Aorta (tissue), 5 donors: Measurements from ENCODE around the gene CIB1. TPM values are rescaled to one million over a fixed set of nuclear protein-coding genes. Genes with fewer than 3 reads are reported as not detected.
"Not testable (repeated sequence)": the region's sequence is repeated elsewhere in the genome, so short reads cannot be mapped to it uniquely, and the experiment has no call there.

Source experiments
- ATAC-seq: fragments of 200-7000 bp; cut with Tn5 transposase; one replicate; pipeline ENCODE4 v1.9.1; 2022; ENCODE audit warnings: moderate library complexity; ENCODE audit not compliant: low FRiP score
- DNase-seq, 2 donors: peaks; one replicate each; pipeline ENCODE4 v3.0.0-alpha.2; 2020
- H3K27ac ChIP-seq, 2 donors: one replicate each; pipeline ENCODE4 v1.5.1; 2013; ENCODE audit warnings: low read length in 2 of 2, mild to moderate bottlenecking in 2 of 2, moderate library complexity in 2 of 2, control low read depth in 1 of 2, inconsistent platforms in 1 of 2, low read depth in 1 of 2
- H3K27me3 ChIP-seq, 2 donors: one replicate each; pipeline ENCODE4 v1.6.1; 2013; ENCODE audit warnings: control low read depth in 1 of 2, low read length in 1 of 2, mild to moderate bottlenecking in 1 of 2, moderate library complexity in 1 of 2; ENCODE audit not compliant: insufficient read depth in 2 of 2, control insufficient read depth in 1 of 2
- H3K36me3 ChIP-seq, 2 donors: one replicate each; pipeline ENCODE4 v1.6.1; 2013; ENCODE audit warnings: control low read depth in 1 of 2, low read length in 1 of 2, mild to moderate bottlenecking in 1 of 2; ENCODE audit not compliant: insufficient read depth in 2 of 2, control insufficient read depth in 1 of 2
- H3K4me1 ChIP-seq, 2 donors: one replicate each; pipeline ENCODE4 v1.6.1; 2013; ENCODE audit warnings: low read length in 2 of 2, control low read depth in 1 of 2, mild to moderate bottlenecking in 1 of 2, moderate library complexity in 1 of 2; ENCODE audit not compliant: insufficient read depth in 2 of 2, control insufficient read depth in 1 of 2
- H3K4me3 ChIP-seq, 2 donors: one replicate each; pipeline ENCODE4 v1.5.1; 2013; ENCODE audit warnings: low read length in 2 of 2, control low read depth in 1 of 2, mild to moderate bottlenecking in 1 of 2
- H3K9me3 ChIP-seq: one replicate; pipeline ENCODE4 v1.6.1; 2013; ENCODE audit warnings: mild to moderate bottlenecking, low read length; ENCODE audit not compliant: control insufficient read depth
- WGBS, 2 donors: extraction: QIAGEN DNeasy Blood & Tissue Kit; methylation state at CpG; one replicate each; pipeline ENCODE4 v1.1.7; 2013; 5-methylcytosine and 5-hydroxymethylcytosine counted together
- intact Hi-C, 2 donors: fragments of 100-400 bp; cut with DNase I; formaldehyde crosslinking; loops; one replicate each; pipeline versions ENCODE4 v1.14.2 to v1.15.0; 2022
- long read RNA-seq, 2 donors: library from polyadenylated mRNA; unstranded; transcript quantifications; one replicate each; pipeline ENCODE4 v2.0.0, GENCODE V29; 2020 to 2021
- polyA plus RNA-seq, 2 donors: library from polyadenylated mRNA; stranded (reverse); fragments of 200-250 nt; gene quantifications; one replicate each; pipeline ENCODE4 v1.2.3, GENCODE V29; 2013
- total RNA-seq, 2 donors: library from RNA; stranded (reverse); fragmentation: NEBNext Ultra II Directional; extraction: Animal tissue kit (Norgen Biotek cat#: 25700); gene quantifications; one replicate each; pipeline ENCODE4 v1.2.1, GENCODE V29; 2021
- donor health status: healthy with polysubstance abuse.
- donor health status: Bipolar disorder and iron deficiency.
- donor health status: DM: no; HTN: no; CAD: no.
- donor health status: DM: no; HTN: no; CAD: no.
- donor health status: DM: yes; HTN: yes; CAD: no.

CIB1 gene
- total RNA-seq (10 to 100 TPM; 35.5 to 54.7 TPM), polyA plus RNA-seq (100 to 1,000 TPM in 1 of 2 donors, 10 to 100 TPM in 1; 94.2 to 128 TPM)
- long read RNA-seq, donor 1, transcript CIB1-201 (7 exons, 1,247 nt) = major isoform, 39 of 68 reads
- long read RNA-seq, donor 1, partial matches to known transcripts = 10 of 68 reads
- long read RNA-seq, donor 1, other reads (novel, unspliced or antisense) = 17 of 68 reads
- long read RNA-seq, donor 2, transcript CIB1-201 (7 exons, 1,247 nt) = major isoform, 22 of 34 reads
- long read RNA-seq, donor 2, partial matches to known transcripts = 2 of 34 reads
- long read RNA-seq, donor 2, other reads (novel, unspliced or antisense) = 10 of 34 reads

GRCh38 chr15:90233387-90234095 lies at the start of gene CIB1:
CIB1 (minus strand) TSS chr15:90233941; CDS start chr15:90233885, 56 bp downstream.
- Histone ChIP-seq H3K27me3 (no peaks in the 10 kb centered on the region), H3K36me3 (peaks cover 0 to 2% of the 10 kb centered on the region in 2 donors), H3K4me3 (peak within 1 kb of the TSS; percentile 58 to 76), H3K4me1 (no peaks in the 10 kb centered on the region), H3K9me3 (no peaks in the 10 kb centered on the region), H3K27ac (peak within 1 kb of the TSS; percentile 10 to 83)
- peak; percentile 97 for ATAC-seq
- 1% methylated on average over 59 to 63 of the region's 63 CpGs for WGBS, 2 donors
- intact Hi-C loops = loop anchor here in 1 of 2 donors (5.0 kb wide), 1 partner anchor 34 kb away; the partner anchor contains the start of gene NGRN
- peak; percentile 99 for DNase-seq

GRCh38 chr15:90281637-90282036 lies 47.9 kb upstream of the CIB1 start:
- H3K4me3 ChIP-seq, DNase-seq, H3K9me3 ChIP-seq, H3K36me3 ChIP-seq, H3K27me3 ChIP-seq, H3K27ac ChIP-seq, intact Hi-C loops, H3K4me1 ChIP-seq, ATAC-seq: not testable (repeated sequence)
- WGBS, 2 donors = 77 to 83% methylated on average over 6 of the region's 6 CpGs

DNA sequence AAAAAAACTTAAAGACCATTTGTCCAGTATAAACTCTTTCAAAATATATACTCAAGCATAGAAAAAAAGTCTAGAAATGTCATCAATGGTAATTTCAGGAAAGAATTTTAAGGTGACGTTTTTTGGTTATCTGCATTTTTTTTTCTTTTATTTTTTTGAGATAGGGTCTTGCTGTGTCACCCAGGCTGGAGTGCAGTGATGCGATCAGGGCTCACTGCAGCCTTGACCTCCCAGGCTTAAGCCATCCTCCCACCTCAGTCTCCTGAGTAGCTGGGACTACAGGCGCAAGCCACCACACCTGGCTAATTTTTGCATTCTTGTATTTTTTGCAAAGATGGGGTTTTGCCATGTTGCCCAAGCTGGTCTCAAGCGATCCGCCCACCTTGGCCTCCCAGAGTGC lies 47.0 kb upstream of the CIB1 start:
- H3K9me3 ChIP-seq, H3K4me1 ChIP-seq, DNase-seq, H3K36me3 ChIP-seq, intact Hi-C loops, H3K27me3 ChIP-seq, ATAC-seq, H3K4me3 ChIP-seq, H3K27ac ChIP-seq: not testable (repeated sequence)
- 87 to 88% methylated on average over 5 of the region's 5 CpGs for WGBS, 2 donors

- H3K36me3 ChIP-seq, ATAC-seq, H3K4me1 ChIP-seq, H3K9me3 ChIP-seq, H3K27me3 ChIP-seq, intact Hi-C loops, DNase-seq, H3K4me3 ChIP-seq, H3K27ac ChIP-seq: not testable (repeated sequence)
- 98% methylated on average over 12 of the region's 12 CpGs for WGBS, 2 donors
Measured at GRCh38 chr15:90278467-90278866, 44.7 kb upstream of the CIB1 start.

GRCh38 chr15:90271459-90272166 lies 37.9 kb upstream of the CIB1 start:
- ATAC-seq (no peak), DNase-seq (no peak)
- Histone ChIP-seq H3K9me3 (no peaks in the 10 kb centered on the region), H3K27me3 (no peaks in the 10 kb centered on the region), H3K4me1 (no peaks in the 10 kb centered on the region), H3K4me3 (no peak overlapping the region), H3K36me3 (peaks cover 6 to 8% of the 10 kb centered on the region in 2 donors), H3K27ac (no peak overlapping the region)
- 67 to 74% methylated on average over 7 of the region's 7 CpGs for WGBS, 2 donors
- intact Hi-C loops = no loop called here

- no peaks in the 10 kb centered on the region for H3K27me3 ChIP-seq
- H3K4me3 ChIP-seq = no peak overlapping the region
- DNase-seq = no peak
- H3K27ac ChIP-seq = no peak overlapping the region
- intact Hi-C loops = no loop called here
- no peaks in the 10 kb centered on the region for H3K9me3 ChIP-seq
- no peaks in the 10 kb centered on the region for H3K4me1 ChIP-seq
- no peak for ATAC-seq
- WGBS, 2 donors = 87 to 90% methylated on average over 10 of the region's 10 CpGs
- H3K36me3 ChIP-seq = peaks cover 6 to 8% of the 10 kb centered on the region in 2 donors
Measured at GRCh38 chr15:90270502-90271150, 36.9 kb upstream of the CIB1 start.

- no peaks in the 10 kb centered on the region for H3K27me3 ChIP-seq
- no peak overlapping the region for H3K27ac ChIP-seq
- ATAC-seq (no peak), DNase-seq (no peak)
- H3K9me3 ChIP-seq = no peaks in the 10 kb centered on the region
- H3K36me3 ChIP-seq = peaks cover 6% of the 10 kb centered on the region in 2 donors
- intact Hi-C loops = loop anchor here in 1 of 2 donors (5.0 kb wide), 1 partner anchor 36 kb away; the partner anchor contains the start of genes CIB1 and GDPGP1
- H3K4me1 ChIP-seq = no peaks in the 10 kb centered on the region
- 36 to 43% methylated on average over 1 of the region's 1 CpG for WGBS, 2 donors
- H3K4me3 ChIP-seq = no peak overlapping the region
Measured at GRCh38 chr15:90268415-90268814, 34.7 kb upstream of the CIB1 start.

DNA sequence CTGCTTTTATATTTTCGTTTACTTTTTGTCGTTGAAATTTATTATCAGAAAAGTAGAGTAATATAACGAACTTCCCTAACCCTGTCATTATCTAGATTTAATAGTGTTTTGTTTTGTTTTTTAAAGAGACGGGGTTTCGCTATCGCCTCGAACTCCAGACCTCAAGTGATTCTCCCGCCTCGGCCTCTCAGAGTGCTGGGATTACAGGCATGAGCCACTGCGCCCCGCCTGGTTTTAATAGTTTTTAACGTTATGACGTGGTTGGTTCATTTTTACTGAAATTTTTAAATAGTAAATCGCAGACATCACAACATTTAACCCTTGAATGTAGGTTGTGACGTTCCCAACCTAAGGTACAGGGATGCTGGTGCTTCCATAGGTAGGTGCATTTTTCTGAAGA lies 32.7 kb upstream of the CIB1 start:
- intact Hi-C loops = loop anchor here in 1 of 2 donors (5.0 kb wide), 1 partner anchor 34 kb away; the partner anchor contains the start of genes CIB1 and GDPGP1
- peaks cover 4 to 5% of the 10 kb centered on the region in 2 donors for H3K36me3 ChIP-seq
- H3K9me3 ChIP-seq = no peaks in the 10 kb centered on the region
- H3K4me1 ChIP-seq = no peaks in the 10 kb centered on the region
- no peak for ATAC-seq
- peak overlapping the region; percentile 80 to 81 for H3K4me3 ChIP-seq
- WGBS, 2 donors = 4 to 6% methylated on average over 15 of the region's 15 CpGs
- H3K27me3 ChIP-seq = no peaks in the 10 kb centered on the region
- DNase-seq = no peak
- no peak overlapping the region for H3K27ac ChIP-seq
